ENCODE results near the gene NRXN3.

NRXN3 gene

GRCh38 chr14:79321070-79321469 is 1150.9 kb downstream of the NRXN3 start:
- no peak for DNase-seq (ENCODE audit: low read depth in 1 of 2, low spot score in 1 of 2)

GRCh38 chr14:79325071-79325470 is 1154.9 kb downstream of the NRXN3 start:
- no peak for DNase-seq (ENCODE audit: low read depth in 1 of 2, low spot score in 1 of 2)

- no peak for DNase-seq (ENCODE audit: low read depth in 1 of 2, low spot score in 1 of 2)
These were observed 1155.4 kb downstream of the NRXN3 start for GRCh38 chr14:79325557-79325956.

DNA sequence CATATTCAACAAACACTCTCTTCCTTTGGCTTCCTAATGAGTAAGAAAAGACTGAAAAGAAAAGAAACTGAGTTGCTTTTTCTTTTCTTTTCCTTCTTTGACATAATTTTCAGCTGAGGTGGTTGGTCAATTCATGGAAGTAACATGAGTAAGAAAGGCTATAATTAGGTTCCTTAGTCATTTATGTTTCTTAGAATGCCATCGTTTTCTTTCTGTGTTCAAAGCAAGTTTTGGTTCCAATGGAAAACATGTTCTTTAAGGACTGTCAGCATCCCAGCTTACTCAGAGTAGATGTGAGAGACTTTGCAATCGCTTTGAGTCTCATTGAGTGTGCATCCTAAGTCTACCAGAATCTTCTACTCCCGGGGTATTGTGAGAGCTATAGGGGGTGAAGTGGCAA is 1158.7 kb downstream of the NRXN3 start:
- DNase-seq (ENCODE audit: low read depth in 1 of 2, low spot score in 1 of 2), result no peak

DNA sequence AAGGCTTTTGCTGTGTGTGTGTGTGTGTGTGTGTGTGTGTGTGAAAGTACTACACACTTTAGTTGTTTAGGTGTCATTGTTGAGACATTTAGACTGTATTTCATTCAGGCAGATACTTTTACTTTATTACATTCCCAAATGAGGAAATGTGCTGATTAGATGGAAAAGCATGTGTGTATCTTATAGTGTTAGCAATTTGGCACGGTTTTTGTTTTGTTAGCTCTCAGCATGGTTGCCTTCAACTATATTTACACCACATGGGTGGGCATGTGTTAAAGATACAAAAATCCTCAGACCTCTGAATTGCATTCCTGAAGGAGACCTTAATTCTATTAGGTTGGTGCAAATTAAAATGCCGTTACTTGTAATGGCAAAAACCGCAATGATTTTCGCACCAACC is 1161.7 kb downstream of the NRXN3 start:
- DNase-seq (ENCODE audit: low read depth in 1 of 2, low spot score in 1 of 2), result no peak

- no peak for DNase-seq (ENCODE audit: low read depth in 1 of 2, low spot score in 1 of 2)
These were observed 1162.5 kb downstream of the NRXN3 start for GRCh38 chr14:79332504-79333197.

DNA sequence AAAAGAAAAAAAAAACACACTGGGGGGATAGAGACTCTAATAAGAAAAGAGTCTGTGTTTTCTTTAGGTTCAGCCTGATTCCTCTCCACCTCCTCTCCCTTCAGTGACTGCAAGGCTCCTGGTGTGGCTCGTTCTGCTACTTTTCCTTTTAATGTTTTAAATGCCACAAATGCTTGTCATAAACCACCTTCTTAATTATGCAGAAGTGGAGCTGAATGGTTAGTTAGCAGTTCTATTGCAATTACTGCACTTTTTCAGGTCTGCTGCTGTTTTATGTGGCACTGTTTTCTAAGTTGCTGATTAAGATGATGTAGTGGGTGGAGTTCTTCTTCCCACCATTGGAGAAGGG is 1163.0 kb downstream of the NRXN3 start:
- DNase-seq (ENCODE audit: low read depth in 1 of 2, low spot score in 1 of 2), result no peak

DNA sequence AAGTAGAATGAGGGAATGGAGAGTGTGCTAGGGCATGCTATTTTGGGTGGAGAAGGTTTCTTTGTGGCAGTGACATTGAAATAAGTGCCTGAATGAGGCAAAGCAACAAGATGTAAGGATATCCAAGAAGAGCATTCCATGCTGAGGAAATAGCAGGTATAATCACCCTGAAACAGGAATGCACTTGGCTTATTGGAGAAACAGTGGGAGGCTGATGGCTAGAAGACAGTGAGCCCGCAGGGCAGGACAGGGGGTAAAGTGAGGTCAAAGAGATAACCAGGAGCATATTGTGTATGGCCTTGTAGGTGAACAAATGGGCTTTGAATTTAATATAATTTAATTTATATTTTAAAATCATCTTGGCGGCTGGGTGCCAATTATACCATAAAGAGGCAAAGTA is 1164.1 kb downstream of the NRXN3 start:
- DNase-seq (ENCODE audit: low read depth in 1 of 2, low spot score in 1 of 2), result no peak

- no peak for DNase-seq (ENCODE audit: low read depth in 1 of 2, low spot score in 1 of 2)
These were observed 1167.6 kb downstream of the NRXN3 start for GRCh38 chr14:79337761-79338160.

GRCh38 chr14:79342942-79343341 is 1172.8 kb downstream of the NRXN3 start:
- DNase-seq (ENCODE audit: low read depth in 1 of 2, low spot score in 1 of 2), result no peak

DNA sequence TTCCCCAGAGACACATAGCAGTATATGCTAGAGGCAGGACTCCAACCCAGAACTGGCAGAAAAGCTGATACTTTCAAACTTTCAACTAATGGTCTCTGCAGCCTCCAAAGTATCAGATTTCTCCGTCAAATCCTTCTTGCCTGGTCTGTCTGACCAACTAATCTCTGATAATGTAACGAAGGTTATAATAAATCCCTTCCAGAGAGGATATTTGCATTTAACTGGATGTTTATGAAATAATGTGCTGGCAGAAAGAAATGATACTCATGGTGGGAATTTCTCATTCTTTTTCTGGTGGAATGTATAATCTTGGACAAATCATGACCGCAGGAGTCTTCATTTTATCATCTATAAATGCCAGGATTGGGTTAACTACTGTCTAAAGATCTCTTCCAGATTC is 1180.8 kb downstream of the NRXN3 start:
- no peak for DNase-seq (ENCODE audit: low read depth in 1 of 2, low spot score in 1 of 2)

- DNase-seq (ENCODE audit: low read depth in 1 of 2, low spot score in 1 of 2), result no peak
These were observed 1182.0 kb downstream of the NRXN3 start for GRCh38 chr14:79352076-79352630.

DNA sequence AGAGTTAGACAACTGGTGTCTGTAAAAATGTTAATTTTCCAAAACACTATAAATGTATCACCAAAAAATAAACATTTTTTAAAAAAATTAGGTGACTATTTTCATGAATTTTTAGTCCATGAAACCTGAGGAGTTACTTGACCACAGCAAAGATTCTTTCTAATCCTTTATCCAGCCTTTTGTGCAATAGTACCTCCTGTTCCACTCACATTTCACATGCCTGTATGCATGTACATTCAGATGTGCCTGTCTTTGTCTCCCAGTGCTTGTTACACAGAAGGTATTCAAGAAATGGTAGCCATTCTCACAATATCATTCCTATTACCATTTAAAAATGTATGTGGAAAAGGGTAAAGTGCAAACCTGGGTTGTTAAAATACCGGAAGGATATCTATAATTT is 1184.2 kb downstream of the NRXN3 start:
- no peak for DNase-seq (ENCODE audit: low read depth in 1 of 2, low spot score in 1 of 2)

- no peak for DNase-seq (ENCODE audit: low read depth in 1 of 2, low spot score in 1 of 2)
These were observed 1185.9 kb downstream of the NRXN3 start for GRCh38 chr14:79356040-79356439.

DNA sequence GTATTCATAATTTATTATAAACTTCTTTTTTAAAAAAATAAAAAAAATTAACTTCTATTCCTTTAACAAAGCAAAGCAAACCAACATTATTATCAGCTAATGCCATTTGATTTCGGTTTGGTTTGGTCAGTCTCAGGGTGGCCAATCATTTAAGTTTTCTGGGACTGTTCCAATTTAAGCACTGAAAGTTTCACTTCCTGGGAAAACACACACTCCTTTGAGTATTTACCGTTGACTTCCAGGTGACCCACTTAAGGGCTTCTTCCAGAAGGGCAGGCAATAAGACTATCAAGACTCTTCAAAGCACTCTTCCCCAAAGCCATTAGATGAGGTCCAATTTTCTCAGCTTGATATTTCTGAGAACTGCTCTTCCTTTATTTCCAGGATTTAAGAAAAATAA is 1187.1 kb downstream of the NRXN3 start:
- no peak for DNase-seq (ENCODE audit: low read depth in 1 of 2, low spot score in 1 of 2)

DNA sequence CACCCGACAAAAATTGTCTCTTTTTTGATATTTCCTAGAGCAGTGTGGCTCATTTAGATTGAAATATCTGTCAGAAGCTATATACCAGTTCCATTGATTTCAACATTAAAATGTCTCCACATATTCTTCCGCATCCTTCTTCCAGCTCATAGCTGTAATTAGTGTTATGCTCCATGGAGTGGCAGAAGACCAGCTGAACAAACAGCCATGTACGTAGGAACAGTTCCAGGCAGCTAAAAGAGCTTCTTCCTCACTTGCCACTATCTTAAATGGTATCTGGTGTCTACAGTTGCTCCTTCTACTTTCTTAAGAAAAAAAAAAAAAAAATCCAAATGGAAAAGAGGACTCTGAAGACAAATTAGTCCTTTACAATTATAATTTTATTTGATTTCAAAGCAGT is 1193.1 kb downstream of the NRXN3 start:
- DNase-seq (ENCODE audit: low read depth in 1 of 2, low spot score in 1 of 2), result no peak

- DNase-seq (ENCODE audit: low read depth in 1 of 2, low spot score in 1 of 2), result no peak
These were observed 1199.5 kb downstream of the NRXN3 start for GRCh38 chr14:79369359-79370332.

DNA sequence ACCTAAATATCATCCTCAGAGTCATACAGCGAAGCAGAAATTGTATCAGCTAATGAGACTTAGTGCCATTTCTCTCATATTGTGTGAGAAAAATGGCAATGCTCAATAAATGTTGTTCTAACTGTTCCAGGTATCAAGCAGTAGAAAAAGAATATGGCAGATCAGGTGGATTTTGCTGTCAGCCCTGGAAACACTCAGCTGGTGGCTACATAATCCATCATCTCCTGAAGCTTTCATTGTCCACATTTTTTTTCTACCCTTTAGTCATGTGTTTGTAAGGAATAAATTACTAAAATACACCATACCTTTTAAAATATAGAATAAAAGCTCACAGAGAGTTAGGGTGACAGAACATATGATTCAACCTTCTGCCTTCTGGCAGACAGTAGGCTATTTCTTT is 1200.8 kb downstream of the NRXN3 start:
- no peak for DNase-seq (ENCODE audit: low read depth in 1 of 2, low spot score in 1 of 2)

DNA sequence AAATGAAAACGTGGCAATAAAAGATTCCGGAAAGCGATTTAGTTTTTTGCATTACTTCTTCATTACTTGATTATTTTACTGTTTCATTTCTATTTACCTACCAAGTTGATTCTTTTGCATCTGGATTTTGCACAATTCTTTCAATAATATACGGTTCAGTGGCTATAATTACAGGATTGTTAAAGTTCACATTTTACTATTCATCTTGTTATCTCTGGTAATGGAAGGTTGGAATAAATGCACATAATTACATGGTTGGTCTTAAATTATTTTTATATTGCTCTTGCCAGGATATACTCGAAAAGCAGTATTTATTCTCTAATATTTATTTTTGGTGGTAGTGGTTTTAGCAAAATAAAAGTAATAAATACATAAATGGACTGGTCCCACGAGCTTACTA is 1203.3 kb downstream of the NRXN3 start:
- DNase-seq (ENCODE audit: low read depth in 1 of 2, low spot score in 1 of 2), result no peak

DNA sequence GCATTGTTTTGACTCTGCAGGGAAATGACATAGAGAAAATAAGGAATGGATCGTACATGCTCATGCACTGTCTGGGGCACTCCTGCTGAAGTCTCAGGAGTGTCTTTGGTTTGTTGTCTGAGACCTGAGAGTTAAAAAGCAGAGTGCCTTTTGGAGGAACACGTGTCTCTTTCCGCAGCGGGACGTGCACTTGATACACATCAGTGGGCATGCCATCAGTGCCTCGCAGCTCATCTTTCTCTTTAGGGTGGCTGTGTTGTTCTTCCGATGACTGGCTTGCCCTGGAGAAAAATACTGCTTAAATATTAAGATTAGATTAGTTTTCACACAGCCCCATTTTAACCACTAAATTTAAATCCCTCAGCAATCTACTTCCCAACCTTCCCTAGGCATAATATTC is 1205.2 kb downstream of the NRXN3 start:
- no peak for DNase-seq (ENCODE audit: low read depth in 1 of 2, low spot score in 1 of 2)

DNA sequence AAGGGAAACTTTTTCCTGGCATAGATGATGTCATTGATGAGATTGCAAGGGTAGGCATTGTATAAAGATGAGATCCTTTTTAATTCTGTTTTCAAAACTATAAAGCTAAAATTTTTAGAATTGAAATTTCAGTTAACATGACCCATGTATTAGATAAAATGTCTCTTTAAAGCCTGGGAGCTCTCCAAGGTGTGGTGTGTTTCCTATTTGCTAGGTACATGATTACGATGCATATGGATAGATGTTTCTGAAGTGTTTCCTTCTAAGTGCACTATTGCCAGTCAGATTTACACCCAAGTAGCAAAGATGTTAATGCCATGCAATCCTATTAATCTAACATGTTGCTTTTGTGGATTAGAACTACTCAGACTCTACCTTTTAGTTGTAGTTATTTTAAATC is 1206.4 kb downstream of the NRXN3 start:
- no peak for DNase-seq (ENCODE audit: low read depth in 1 of 2, low spot score in 1 of 2)

DNA sequence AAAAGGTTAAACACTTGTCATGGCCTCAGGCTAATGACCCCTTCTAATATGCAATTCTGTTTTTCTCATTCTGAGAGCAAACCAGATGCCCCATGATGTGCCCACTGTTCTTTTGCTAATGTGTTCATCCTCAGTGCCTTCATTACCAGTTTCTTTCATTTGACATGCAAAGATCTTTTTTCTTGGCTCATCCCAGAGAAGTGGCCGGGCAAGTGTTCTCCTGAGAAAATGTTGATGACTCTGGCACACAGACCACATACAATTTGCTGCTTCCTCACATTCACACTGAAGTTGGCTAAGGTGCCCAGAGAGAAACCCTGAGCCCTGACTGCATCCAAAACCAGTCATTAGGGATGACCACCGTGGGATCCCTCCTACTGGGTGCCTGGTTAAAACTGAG is 1207.8 kb downstream of the NRXN3 start:
- no peak for DNase-seq (ENCODE audit: low read depth in 1 of 2, low spot score in 1 of 2)

All from activated CD4-positive, alpha-beta T cell treated with anti-CD3 and anti-CD28 coated beads, Interleukin-2, amount 50 U/mL, for 24 hours (primary cell).